Activated CD8-positive, alpha-beta T cell treated with anti-CD3 and anti-CD28 coated beads, Interleukin-2, amount 10 ng/mL, durations not matched to agents 7 days and 5 days (primary cell): ENCODE measurements around the gene SNX13. TPM values are rescaled to one million over a fixed set of nuclear protein-coding genes. Genes with fewer than 3 reads are reported as not detected.

ENCODE experiments used
- ATAC-seq: fragments of 150-1000 bp; cut with Tn5 transposase; one replicate; pipeline ENCODE4 v1.10.0; 2021; ENCODE audit warnings: moderate library complexity
- CTCF ChIA-PET: fragments of 350-600 bp; sonication (Branson Sonifier 250); formaldehyde crosslinking; loops from one replicate; lab custom pipeline; 2021; ENCODE audit warnings: antibody characterized with exemption; lab: Charles Lee
- POLR2A ChIA-PET: fragments of 350-600 bp; sonication (Branson Sonifier 250); formaldehyde crosslinking; loops from one replicate; lab custom pipeline; 2021; ENCODE audit warnings: antibody characterized with exemption; lab: Charles Lee
- DNase-seq: peaks from one replicate; pipeline ENCODE4 v3.0.0-alpha.2; 2020
- H3K27ac Mint-ChIP-seq: one replicate; pipeline ENCODE4 v1.8.0; 2021; ENCODE audit warnings: mild to moderate bottlenecking, mixed read lengths
- H3K27me3 Mint-ChIP-seq: one replicate; pipeline ENCODE4 v1.8.0; 2021; ENCODE audit warnings: low read depth, mixed read lengths
- H3K36me3 Mint-ChIP-seq: one replicate; pipeline ENCODE4 v1.8.0; 2021; ENCODE audit warnings: low read depth, mixed read lengths
- H3K4me1 Mint-ChIP-seq: one replicate; pipeline ENCODE4 v1.8.0; 2021; ENCODE audit warnings: low read depth, mixed read lengths
- H3K4me3 Mint-ChIP-seq: one replicate; pipeline ENCODE4 v1.8.0; 2021; ENCODE audit warnings: mild to moderate bottlenecking, mixed read lengths
- H3K9me3 Mint-ChIP-seq: one replicate; pipeline ENCODE4 v1.8.0; 2022; ENCODE audit warnings: mixed read lengths; ENCODE audit not compliant: insufficient read depth
- total RNA-seq, 2 experiments: library from RNA; stranded (reverse); gene quantifications; one replicate each; pipeline ENCODE4 v1.2.3, GENCODE V29; 2021

Gene SNX13
- total RNA-seq, 2 experiments from 2014 or later, result 24.2 to 24.5 TPM

DNA sequence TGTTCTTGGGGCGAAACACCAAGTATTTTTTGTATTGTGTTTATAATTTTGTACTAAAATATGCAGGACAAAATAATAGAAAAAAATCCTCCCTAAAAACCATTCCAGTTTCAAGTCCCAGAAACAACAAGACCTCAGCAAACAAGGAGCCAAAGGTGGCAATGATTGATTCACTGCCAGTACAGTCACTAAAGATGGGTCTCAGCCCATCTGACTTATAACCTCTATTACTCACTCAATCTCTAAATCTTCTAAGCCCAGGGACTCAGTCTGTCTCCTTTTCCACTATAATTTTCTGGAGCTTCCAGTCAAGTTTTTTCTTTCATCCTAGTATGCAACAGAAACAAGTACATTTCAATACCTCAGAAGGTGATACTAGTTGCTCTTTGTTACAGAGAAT lies 33.3 kb downstream of the SNX13 start:
- DNase-seq, result no peak
- CTCF ChIA-PET, result no interaction called here
- POLR2A ChIA-PET, result no interaction called here
- H3K4me3 Mint-ChIP-seq, result no peak overlapping the region
- no peaks in the 10 kb centered on the region for H3K27me3 Mint-ChIP-seq
- ATAC-seq, result no peak
- H3K9me3 Mint-ChIP-seq, result peaks cover 5% of the 10 kb centered on the region
- H3K4me1 Mint-ChIP-seq, result peaks cover 13% of the 10 kb centered on the region
- peaks cover 15% of the 10 kb centered on the region for H3K36me3 Mint-ChIP-seq
- no peak overlapping the region for H3K27ac Mint-ChIP-seq

- Mint-ChIP-seq H3K4me1 (peaks cover 13% of the 10 kb centered on the region), H3K9me3 (no peaks in the 10 kb centered on the region), H3K36me3 (peaks cover 6% of the 10 kb centered on the region), H3K27me3 (no peaks in the 10 kb centered on the region), H3K27ac (no peak overlapping the region), H3K4me3 (no peak overlapping the region)
- CTCF ChIA-PET, result no interaction called here
- POLR2A ChIA-PET, result no interaction called here
- ATAC-seq (no peak), DNase-seq (no peak)
Measured at GRCh38 chr7:17903337-17903736, 37.0 kb downstream of the SNX13 start.

DNA sequence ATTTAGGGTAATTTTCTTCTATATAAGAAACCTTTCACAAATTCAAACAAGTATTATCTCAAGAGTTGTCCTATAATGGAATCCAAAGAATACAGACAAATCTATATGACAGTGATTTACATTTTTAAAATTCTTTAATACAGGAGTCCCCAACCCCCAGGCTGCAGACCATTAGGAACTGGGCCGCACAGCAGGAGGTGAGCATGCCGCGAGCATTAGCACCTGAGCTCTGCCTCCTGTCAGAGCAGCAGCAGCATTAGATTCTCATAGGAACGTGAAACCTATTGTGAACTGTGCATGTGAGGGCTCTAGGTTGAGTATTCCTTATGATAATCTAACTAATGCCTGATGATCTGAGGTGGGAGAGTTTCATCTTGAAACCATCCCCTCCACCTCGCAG lies 37.7 kb downstream of the SNX13 start:
- DNase-seq, result no peak
- H3K4me1 Mint-ChIP-seq, result peaks cover 13% of the 10 kb centered on the region
- H3K27ac Mint-ChIP-seq, result no peak overlapping the region
- H3K36me3 Mint-ChIP-seq, result peaks cover 6% of the 10 kb centered on the region
- H3K27me3 Mint-ChIP-seq, result no peaks in the 10 kb centered on the region
- CTCF ChIA-PET, result no interaction called here
- H3K9me3 Mint-ChIP-seq, result no peaks in the 10 kb centered on the region
- ATAC-seq, result no peak
- no peak overlapping the region for H3K4me3 Mint-ChIP-seq
- POLR2A ChIA-PET, result no interaction called here

GRCh38 chr7:17900464-17900863 lies 39.8 kb downstream of the SNX13 start:
- DNase-seq, result no peak
- no peaks in the 10 kb centered on the region for H3K9me3 Mint-ChIP-seq
- no peak for ATAC-seq
- no peaks in the 10 kb centered on the region for H3K36me3 Mint-ChIP-seq
- no peak overlapping the region for H3K27ac Mint-ChIP-seq
- H3K4me1 Mint-ChIP-seq, result peaks cover 13% of the 10 kb centered on the region
- ChIA-PET POLR2A (no interaction called here), CTCF (no interaction called here)
- no peak overlapping the region for H3K4me3 Mint-ChIP-seq
- H3K27me3 Mint-ChIP-seq, result no peaks in the 10 kb centered on the region

DNA sequence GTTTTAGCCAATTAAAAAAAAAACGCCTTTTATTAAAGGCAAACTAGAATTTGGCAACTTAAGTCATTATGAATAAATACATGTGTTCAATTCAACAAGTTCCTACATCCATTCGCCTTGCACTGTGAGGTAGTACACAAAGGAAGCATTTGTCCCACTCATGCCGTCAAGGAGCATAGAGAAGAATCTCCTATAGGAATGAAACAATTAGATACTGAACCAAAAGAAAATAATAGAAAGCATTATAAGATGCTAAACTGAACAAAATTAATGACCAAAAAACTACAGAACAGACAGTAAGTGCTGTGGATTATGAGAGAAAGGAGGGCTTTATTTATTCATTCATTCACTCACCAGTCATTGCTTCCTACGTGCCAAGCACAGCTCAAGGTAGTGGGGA lies 42.2 kb downstream of the SNX13 start:
- Mint-ChIP-seq H3K4me1 (peaks cover 3% of the 10 kb centered on the region), H3K9me3 (no peaks in the 10 kb centered on the region), H3K27me3 (no peaks in the 10 kb centered on the region), H3K4me3 (no peak overlapping the region), H3K27ac (no peak overlapping the region), H3K36me3 (no peaks in the 10 kb centered on the region)
- ChIA-PET CTCF (no interaction called here), POLR2A (no interaction called here)
- ATAC-seq (no peak), DNase-seq (no peak)

- ChIA-PET POLR2A (no interaction called here), CTCF (no interaction called here)
- no peaks in the 10 kb centered on the region for H3K4me1 Mint-ChIP-seq
- no peak for DNase-seq
- no peak for ATAC-seq
- H3K27ac Mint-ChIP-seq, result no peak overlapping the region
- H3K27me3 Mint-ChIP-seq, result no peaks in the 10 kb centered on the region
- H3K4me3 Mint-ChIP-seq, result no peak overlapping the region
- H3K36me3 Mint-ChIP-seq, result peaks cover 37% of the 10 kb centered on the region
- no peaks in the 10 kb centered on the region for H3K9me3 Mint-ChIP-seq
Measured at GRCh38 chr7:17887286-17887685, 53.0 kb downstream of the SNX13 start.

DNA sequence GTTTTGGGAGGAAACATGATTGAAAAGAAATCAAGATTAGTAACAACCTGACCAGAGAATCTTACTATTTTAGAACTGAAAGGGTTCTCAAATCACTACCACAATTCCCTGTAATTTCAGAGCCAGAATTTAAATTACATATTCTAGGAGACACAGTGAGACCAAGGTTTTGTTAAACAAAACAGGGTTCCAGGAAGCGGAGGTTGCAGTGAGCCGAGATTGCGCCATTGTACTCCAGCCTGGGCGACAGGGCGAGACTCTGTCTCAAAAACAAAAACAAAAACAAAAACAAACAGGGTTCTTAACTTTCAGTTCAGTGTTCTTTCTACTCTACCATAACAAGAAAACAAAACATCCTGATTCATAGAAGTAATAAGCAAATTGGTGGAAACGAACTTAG lies 57.6 kb downstream of the SNX13 start:
- no peak for ATAC-seq
- no peaks in the 10 kb centered on the region for H3K4me1 Mint-ChIP-seq
- POLR2A ChIA-PET, result no interaction called here

DNA sequence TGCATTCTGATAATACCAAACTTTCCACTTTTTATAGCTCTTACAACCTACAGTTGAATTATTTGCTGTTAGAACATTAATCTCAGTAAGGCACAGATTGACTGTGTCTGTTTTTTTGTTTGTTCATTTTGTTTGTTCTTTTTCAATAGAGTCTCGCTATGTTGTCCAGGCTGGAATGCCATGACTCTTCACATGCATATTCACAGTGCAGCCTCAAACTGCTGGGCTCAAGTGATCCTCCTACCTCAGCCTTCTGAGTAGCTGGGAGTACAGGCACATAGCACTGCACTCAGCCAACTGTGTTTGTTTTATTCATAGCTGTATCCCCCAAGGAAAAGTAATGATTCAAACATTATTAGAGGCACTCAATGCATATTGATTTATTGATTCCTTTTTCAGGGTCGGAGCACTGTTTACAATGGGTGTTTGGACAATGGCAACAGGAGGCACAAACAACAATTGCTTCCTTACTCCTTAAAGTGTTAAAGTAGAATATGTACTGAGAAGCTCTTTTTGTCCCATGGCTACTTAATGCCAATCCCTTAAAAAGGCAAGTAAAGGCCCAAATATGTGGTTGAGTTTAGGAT lies 61.1 kb downstream of the SNX13 start:
- ChIA-PET POLR2A (no interaction called here), CTCF (no interaction called here)
- no peak overlapping the region for H3K4me3 Mint-ChIP-seq
- H3K27ac Mint-ChIP-seq, result no peak overlapping the region
- H3K4me1 Mint-ChIP-seq, result no peaks in the 10 kb centered on the region
- DNase-seq (no peak), ATAC-seq (no peak)
- no peaks in the 10 kb centered on the region for H3K9me3 Mint-ChIP-seq
- no peaks in the 10 kb centered on the region for H3K27me3 Mint-ChIP-seq
- peaks cover 7% of the 10 kb centered on the region for H3K36me3 Mint-ChIP-seq

More for the DNA sequence above, 57.6 kb downstream of the SNX13 start:
- Mint-ChIP-seq H3K4me3 (no peak overlapping the region), H3K27ac (no peak overlapping the region), H3K36me3 (peaks cover 23% of the 10 kb centered on the region), H3K27me3 (no peaks in the 10 kb centered on the region), H3K9me3 (no peaks in the 10 kb centered on the region)
- no peak for DNase-seq
- CTCF ChIA-PET, result no interaction called here

GRCh38 chr7:17878627-17879026 lies 61.7 kb downstream of the SNX13 start:
- Mint-ChIP-seq H3K9me3 (no peaks in the 10 kb centered on the region), H3K4me1 (no peaks in the 10 kb centered on the region), H3K36me3 (peaks cover 10% of the 10 kb centered on the region), H3K4me3 (no peak overlapping the region), H3K27me3 (no peaks in the 10 kb centered on the region), H3K27ac (no peak overlapping the region)
- CTCF ChIA-PET, result interaction anchor here (0.9 kb wide), 1 partner anchor 109 kb away, joined by 3 read pairs; no protein-coding TSS in a partner anchor
- POLR2A ChIA-PET, result no interaction called here
- no peak for ATAC-seq
- no peak for DNase-seq

- ATAC-seq, result no peak
- POLR2A ChIA-PET, result no interaction called here
Measured at GRCh38 chr7:17871815-17872533, 68.3 kb downstream of the SNX13 start.

DNA sequence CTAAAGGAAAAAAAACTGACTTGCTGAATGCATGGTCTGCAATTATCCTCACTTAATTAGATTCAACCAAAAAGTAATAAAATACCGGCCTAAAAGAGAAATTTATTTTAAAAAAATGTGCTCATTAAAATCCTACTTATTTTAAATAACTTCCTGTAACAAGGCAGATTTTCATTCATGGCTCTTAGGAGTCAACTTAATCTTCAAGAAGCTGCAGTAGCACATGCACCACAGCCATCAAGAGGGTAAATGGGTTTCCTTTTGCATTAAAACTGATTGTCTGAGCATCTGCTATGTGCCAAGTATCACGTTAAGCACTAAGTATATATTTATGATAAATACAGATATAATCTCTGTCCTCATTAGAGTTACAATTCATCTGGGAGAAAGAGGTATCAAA lies 69.9 kb downstream of the SNX13 start:
- CTCF ChIA-PET, result no interaction called here
- Mint-ChIP-seq H3K27me3 (no peaks in the 10 kb centered on the region), H3K36me3 (peaks cover 47% of the 10 kb centered on the region), H3K9me3 (no peaks in the 10 kb centered on the region), H3K4me3 (no peak overlapping the region), H3K27ac (no peak overlapping the region), H3K4me1 (peaks cover 6% of the 10 kb centered on the region)
- DNase-seq, result no peak
- no peak for ATAC-seq
- POLR2A ChIA-PET, result no interaction called here

More at GRCh38 chr7:17871815-17872533, 68.3 kb downstream of the SNX13 start:
- no peak for DNase-seq
- no peak overlapping the region for H3K4me3 Mint-ChIP-seq
- H3K27me3 Mint-ChIP-seq, result no peaks in the 10 kb centered on the region
- H3K9me3 Mint-ChIP-seq, result no peaks in the 10 kb centered on the region
- H3K27ac Mint-ChIP-seq, result no peak overlapping the region
- peaks cover 6% of the 10 kb centered on the region for H3K4me1 Mint-ChIP-seq
- CTCF ChIA-PET, result no interaction called here
- H3K36me3 Mint-ChIP-seq, result peaks cover 37% of the 10 kb centered on the region

DNA sequence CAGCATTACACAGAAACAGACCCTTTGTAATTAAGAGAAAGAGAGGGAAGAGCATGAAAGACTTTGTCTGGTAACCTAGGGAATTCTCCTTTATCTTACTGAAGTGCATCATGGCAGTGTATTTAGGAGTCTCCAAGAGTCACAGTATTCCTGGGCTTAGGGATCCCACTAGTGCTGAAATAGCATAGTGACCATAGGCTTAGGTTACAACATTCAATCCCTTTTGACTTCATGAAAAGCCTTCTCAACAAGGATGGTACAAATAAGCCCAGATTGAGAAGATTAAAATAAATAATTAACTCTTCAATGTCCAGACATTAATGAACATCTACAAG lies 76.5 kb downstream of the SNX13 start:
- H3K36me3 Mint-ChIP-seq, result peaks cover 65% of the 10 kb centered on the region
- CTCF ChIA-PET, result no interaction called here
- H3K9me3 Mint-ChIP-seq, result no peaks in the 10 kb centered on the region

More for the DNA sequence above, 76.5 kb downstream of the SNX13 start:
- no peaks in the 10 kb centered on the region for H3K27me3 Mint-ChIP-seq
- POLR2A ChIA-PET, result no interaction called here
- ATAC-seq (no peak), DNase-seq (no peak)
- H3K4me1 Mint-ChIP-seq, result peaks cover 1% of the 10 kb centered on the region
- no peak overlapping the region for H3K4me3 Mint-ChIP-seq
- H3K27ac Mint-ChIP-seq, result no peak overlapping the region
